HuH-7.5 (cell line): ENCODE results near the gene CLCA2.

Experiments used
- DNase-seq: peaks from one replicate; pipeline ENCODE4 v3.0.0; 2011; ENCODE audit warnings: low spot score

Gene CLCA2, protein sequence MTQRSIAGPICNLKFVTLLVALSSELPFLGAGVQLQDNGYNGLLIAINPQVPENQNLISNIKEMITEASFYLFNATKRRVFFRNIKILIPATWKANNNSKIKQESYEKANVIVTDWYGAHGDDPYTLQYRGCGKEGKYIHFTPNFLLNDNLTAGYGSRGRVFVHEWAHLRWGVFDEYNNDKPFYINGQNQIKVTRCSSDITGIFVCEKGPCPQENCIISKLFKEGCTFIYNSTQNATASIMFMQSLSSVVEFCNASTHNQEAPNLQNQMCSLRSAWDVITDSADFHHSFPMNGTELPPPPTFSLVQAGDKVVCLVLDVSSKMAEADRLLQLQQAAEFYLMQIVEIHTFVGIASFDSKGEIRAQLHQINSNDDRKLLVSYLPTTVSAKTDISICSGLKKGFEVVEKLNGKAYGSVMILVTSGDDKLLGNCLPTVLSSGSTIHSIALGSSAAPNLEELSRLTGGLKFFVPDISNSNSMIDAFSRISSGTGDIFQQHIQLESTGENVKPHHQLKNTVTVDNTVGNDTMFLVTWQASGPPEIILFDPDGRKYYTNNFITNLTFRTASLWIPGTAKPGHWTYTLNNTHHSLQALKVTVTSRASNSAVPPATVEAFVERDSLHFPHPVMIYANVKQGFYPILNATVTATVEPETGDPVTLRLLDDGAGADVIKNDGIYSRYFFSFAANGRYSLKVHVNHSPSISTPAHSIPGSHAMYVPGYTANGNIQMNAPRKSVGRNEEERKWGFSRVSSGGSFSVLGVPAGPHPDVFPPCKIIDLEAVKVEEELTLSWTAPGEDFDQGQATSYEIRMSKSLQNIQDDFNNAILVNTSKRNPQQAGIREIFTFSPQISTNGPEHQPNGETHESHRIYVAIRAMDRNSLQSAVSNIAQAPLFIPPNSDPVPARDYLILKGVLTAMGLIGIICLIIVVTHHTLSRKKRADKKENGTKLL

GRCh38 chr1:86423873-86424272 lies at the start of gene CLCA2:
CLCA2 (plus strand) TSS chr1:86424171; CDS start chr1:86424248, 77 bp downstream.
- DNase-seq, result no peak

DNA sequence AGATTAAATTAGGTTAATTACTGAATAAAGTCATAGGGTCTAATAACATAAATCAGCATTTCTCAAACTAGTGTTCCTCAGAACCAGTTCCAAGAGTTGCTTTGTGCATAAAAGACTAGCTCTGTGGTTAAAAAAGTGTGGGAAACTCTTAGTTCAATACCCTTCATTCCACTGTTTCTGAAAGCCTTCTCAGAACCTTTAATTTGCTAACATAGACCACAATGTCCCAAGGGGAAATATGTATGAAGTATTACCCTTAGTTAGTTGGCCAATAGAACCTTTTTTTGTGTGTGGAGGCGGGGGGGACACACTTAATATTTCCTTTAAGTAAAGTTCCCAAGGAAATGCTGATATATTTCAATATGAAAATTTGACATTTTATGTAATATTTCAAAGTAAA lies 48.3 kb upstream of the CLCA2 start:
- DNase-seq, result no peak

GRCh38 chr1:86377341-86377740 lies 46.6 kb upstream of the CLCA2 start:
- DNase-seq, result no peak

DNA sequence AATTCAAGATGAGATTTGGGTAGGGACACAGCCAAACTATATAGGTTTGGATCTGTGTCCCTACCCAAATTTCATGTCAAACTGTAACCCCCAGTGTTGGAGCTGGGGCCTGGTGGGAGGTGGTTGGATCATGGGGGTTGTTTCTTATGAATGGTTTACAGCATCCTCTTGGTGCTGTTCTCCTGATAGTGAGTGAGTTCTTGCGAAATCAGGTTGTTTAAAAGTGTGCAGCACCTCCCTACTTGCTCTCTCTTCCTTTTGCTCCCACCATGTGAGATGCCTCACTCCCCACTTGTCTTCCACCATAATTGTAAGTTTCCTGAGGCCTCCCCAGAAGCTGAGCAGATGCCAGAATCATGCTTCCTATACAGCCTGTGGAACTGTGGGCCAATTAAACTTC lies 45.2 kb upstream of the CLCA2 start:
- DNase-seq, result no peak

DNA sequence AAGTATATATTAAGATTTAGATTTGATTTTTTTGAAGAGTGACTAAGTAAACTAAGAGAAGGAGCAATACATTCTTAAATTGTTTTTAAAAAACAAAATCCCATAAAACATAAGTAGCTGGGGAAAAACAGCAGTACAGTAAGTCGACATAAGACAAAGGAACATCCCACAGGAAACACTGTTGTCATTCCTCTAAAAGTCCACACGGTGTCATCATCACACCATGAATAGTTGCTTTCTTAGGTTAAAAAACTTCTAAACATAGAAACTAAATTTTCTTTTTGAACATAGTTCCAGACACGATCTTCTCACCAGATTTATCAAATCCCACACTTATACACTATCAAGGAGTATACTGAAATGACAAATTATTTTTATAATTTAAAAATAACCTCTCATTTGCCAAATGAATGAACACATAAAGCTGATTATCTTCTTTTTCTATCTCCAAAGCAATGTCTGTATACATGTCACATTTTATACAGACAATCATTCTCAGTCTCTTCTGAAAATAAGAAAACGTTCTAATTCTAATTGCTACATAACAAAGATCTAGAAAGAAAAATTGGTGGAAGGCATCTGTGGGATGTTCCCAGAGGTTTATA lies 43.6 kb upstream of the CLCA2 start:
- no peak for DNase-seq

DNA sequence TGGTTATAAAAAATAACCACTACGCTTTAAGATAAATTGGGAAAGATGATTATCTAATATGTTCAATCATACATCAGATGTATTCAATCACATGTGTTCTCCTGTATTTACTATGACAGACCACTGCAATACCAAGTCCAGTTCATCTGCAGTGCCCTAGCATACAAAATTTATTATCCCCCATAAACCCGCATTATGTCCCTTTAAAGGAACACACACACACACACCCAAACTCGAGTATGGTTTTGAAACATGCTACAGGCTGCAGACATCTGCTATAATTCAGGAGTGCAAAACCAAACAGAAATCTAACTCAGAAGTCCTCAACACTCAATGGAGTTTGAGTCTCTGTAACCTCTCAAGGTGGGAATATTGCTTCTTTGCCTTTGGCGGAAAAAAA lies 42.7 kb upstream of the CLCA2 start:
- DNase-seq, result no peak

DNA sequence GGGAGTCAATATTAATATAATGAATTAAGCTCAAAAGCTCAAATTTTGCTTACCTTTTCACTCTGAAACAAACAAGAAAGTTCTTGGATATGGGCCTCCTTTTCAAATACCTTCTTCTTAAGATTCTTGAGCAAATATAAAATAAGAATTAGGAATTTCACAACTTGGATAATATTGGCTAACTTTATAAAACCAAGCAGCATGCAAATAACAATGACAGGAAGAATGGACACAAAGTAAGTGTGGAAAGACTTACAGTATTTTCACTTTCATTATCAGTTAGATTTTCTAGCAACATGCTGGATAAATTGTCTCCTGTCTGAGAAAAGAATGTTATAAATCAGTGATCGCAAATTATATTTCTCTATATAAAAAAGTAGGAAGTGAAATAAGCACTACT lies 41.1 kb upstream of the CLCA2 start:
- no peak for DNase-seq

DNA sequence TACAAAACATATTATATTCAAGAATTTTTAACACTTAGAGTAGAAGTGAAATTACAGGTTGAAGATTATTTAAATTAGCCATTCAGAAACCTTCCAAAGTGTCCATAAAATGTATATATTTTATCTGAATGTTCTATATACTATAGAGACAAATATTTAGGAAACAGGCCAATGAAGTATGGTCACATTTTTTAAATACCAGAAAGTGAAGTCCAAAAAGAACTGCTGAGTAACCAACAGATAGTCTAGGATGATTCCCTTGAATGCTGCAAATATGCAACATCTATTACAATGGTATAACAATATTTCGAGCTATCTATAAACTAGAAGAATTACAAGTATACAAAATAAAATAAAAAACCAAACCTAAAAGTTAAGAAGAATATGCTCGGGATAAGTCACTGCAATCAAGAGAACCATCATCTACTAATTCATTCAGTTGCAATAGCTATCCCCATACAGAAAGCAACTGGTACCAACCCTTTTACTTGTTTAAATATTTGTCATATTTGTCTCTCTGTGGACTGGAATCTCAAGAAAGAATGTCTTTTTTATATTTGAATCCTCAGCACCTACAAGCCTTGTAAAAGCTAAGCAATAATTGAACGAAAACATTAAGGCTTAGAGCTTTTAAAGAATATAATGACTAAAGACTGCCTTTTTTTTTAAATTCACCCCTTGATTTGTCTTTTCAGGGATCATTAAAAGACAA lies 35.9 kb upstream of the CLCA2 start:
- DNase-seq, result no peak

DNA sequence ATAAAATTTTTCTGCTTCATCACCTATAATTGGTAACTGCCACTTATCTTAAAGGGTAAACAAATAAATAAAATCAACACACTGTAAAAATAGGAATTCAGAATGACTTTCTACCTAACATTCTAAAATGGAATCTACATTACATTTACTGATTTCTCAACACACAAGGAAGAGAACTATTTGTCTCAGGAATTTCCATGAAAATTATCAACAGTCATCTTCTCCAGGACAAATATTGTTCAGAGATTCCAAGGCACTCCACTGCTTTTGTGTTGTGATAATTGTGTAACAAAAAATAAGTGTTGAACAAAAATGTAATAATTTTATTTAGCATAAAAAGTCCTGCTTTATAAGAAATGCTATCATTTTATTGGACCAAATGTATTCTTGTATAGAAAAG lies 35.2 kb upstream of the CLCA2 start:
- DNase-seq, result no peak

DNA sequence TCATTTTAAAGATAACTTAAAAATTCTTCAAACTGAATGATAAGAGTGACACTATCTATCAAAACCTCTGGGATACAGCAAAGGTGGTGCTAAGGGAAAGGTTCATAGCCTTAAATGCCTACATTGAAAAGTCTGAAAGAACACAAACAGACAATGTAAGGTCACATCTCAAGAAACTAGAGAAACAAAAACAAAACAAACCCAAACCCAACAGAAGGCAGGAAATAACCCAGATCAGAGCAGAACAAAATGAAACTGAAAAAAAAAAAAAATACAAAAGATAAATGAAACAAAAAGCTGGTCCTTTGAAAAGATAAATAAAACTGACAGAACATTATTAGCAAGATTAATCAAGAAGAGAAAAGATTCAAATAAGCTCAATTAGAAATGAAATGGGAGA lies 34.7 kb upstream of the CLCA2 start:
- no peak for DNase-seq

GRCh38 chr1:86394416-86394815 lies 29.6 kb upstream of the CLCA2 start:
- no peak for DNase-seq

DNA sequence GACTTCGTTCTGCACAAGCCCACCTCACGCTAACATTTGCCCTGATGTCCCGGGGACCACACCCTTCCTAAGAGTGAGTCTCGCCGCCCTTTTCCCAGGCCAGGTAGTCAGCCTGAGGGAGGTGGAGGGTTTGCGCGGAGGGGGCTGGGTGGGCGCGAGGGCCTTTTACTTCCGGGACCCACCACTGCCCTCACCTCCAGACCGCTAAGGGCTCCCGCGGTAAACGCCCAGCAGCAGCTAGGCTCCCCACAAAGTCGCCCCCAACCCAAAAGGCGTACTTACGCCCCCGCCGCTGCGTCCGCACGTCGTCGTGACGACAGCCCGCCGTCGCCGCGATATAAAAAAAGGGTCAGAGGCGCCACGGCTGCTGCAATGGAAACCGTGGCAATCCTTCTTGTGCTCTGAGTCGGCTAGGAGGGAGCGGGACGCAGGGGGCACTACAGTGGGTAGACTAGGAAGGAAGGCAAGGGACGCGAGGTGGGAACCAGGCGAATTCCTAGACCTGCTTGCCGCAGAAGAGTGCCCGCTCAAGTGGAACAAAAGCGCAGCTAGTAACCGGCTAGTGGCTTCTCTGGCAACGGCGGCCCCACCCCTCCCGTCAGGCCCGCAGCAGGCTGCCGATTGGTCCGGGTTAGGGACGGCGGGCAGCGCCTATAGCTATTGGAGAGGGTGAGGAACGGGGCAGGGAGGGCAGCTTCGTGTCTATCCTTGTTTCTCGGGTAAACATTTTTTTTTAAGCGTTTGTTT lies 28.0 kb upstream of the CLCA2 start, which contains the start of gene ODF2L:
TSS of gene ODF2L (minus strand) at position 573 of the 747 bp plus-strand sequence. CDS start 9,296 bp downstream, outside the sequence.
- DNase-seq, result peak; percentile 34

- DNase-seq, result no peak
Observed at GRCh38 chr1:86396498-86396890, 27.5 kb upstream of the CLCA2 start.

- DNase-seq, result no peak
Observed at GRCh38 chr1:86409416-86410021, 14.5 kb upstream of the CLCA2 start.

DNA sequence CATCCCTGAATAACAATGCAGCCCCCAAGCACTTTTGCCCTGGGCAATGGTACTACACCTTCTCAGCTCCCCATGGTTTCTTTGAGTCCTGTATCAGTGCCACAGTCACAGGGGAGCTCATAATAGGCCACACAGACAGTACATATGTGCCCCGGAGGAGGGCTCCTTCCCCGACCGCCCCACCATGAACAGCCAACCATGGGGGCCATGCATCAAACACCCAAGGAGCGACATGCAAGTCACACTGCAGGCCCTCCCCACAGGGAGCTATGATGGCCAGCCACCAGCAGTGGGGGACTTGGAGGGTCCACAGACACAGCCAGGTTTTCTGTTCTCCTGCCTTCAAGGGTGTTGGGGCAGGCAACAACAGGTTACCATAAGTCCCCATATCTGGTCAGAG lies 13.1 kb upstream of the CLCA2 start:
- no peak for DNase-seq

DNA sequence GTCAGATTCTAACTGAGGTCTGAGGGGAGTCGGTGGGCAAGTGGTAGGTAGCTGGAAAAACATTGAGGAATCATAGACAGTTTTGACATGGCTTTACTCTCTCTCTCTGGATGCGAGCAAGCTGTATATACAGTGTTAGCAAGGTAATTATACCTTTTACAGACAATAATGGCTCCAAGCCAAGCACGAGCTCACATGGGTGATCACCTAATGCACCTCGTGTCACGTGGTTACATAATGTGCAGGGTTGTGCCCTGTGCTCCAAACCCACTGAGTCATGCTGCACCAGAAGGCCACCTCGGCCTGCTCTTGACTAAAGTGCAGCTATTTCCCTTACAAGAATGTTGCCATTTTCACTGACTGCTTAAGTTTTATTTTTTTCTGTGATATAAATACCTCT lies 7.6 kb upstream of the CLCA2 start:
- DNase-seq, result no peak

DNA sequence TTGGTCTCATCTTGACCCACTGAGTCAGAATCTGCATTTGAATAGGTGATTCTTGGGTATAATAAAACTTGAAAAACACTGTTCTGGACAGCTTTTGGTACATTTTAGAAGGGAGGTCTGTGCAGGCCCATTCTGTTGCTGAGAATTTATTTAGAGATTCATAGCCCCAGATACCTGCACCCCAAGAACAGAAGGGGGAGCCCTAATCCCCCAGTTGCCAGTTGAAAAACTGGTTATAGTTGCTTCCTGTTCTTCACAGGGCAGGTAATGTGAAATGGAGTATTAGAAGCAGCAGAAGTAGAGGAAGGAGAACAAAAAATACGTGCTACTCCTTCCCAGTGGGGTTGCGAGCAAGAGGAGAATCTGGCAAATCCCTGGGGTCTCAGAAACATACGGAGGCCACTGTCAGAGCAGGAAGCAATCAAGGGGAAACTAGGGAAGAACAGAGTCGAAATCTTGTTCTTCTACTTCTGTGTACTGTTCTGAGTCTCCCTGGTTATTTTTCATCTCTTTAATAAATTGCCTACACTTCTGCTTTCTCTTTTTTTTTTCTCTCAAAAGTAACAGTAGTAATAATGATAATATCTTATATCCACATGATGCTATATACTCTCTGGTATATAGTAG lies 4.6 kb upstream of the CLCA2 start:
- no peak for DNase-seq

- DNase-seq, result no peak
Observed at GRCh38 chr1:86421601-86422280, 2.2 kb upstream of the CLCA2 start.

DNA sequence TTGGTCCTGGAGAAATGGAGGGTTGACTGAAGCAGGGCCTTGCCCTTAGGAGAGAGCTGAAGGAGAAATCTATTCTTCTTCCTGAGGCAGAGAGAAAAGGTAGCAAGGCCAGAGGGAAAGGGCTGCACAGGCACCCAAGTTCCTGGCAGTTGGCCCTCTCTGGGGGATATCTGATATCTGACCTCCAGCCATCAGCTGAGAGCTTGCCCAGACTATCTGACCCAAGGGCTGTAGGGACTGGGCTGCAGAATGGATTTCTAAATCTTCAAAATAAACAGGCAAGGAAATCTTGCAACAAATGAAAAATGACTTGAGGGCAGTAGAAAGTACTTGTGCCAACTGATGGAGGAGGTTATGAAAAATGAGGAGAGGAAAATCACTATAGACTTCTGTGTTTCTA lies 498 bp upstream of the CLCA2 start:
- no peak for DNase-seq
